HG03135 (cell line): ENCODE measurements around the gene SLC22A4.
A peak's percentile ranks its signal among the peaks of the same experiment; 100 is the strongest.

Experiments used
- ATAC-seq: cut with Tn5 transposase; IDR thresholded peaks from one replicate; pipeline ENCODE4 v1.9.1; 2021; ENCODE audit warnings: mild to moderate bottlenecking, moderate library complexity; ENCODE audit not compliant: unreplicated experiment

Gene SLC22A4

DNA sequence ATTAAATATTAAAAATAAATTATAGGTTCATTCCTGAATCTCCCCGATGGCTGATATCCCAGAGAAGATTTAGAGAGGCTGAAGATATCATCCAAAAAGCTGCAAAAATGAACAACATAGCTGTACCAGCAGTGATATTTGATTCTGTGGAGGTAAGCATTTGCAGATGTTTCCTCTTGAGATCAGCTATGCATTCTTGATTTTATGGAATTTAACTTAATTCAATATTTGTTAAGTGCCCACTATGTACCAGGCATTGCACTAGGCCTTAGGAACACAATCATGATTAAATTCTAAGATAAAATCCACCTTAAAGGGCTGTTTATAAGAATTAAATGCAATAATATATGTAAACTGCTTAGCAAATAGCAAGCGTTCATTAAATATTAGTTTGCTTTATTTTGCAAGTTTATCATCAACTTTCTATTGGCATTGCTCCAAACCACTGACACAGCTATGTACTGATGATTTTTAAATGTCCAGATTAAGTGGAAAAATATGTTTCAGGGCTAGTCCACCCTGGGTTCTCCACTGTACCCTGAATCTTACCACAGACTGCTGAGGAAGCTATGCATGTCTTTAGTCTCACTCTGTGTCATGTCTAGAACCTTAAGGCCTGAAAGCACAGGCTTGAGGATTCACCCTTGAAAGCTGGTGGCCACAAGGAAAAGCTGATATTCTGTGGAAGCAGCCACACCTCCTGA lies 33.2 kb downstream of the SLC22A4 start:
- ATAC-seq: no peak

- ATAC-seq: no peak
Measured at GRCh38 chr5:132334812-132335211, 40.6 kb downstream of the SLC22A4 start.

DNA sequence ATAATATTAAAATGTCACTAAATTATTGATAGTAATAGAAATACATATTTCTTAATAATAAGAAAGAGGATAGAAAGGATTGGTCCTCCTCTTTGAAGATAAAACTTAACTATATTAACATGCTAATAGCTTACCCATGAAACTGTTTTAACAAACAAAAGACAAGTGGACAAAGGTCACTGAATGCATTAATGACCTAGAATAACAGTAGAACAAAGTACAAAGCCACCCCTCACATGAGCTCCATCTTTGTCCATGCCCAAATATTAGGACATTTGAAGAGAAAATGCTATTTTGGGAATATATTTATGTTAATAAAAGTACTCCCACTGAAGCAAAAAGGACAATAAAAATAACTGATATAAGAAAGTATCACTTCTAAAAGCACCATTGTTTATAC lies 41.2 kb downstream of the SLC22A4 start:
- no peak for ATAC-seq

DNA sequence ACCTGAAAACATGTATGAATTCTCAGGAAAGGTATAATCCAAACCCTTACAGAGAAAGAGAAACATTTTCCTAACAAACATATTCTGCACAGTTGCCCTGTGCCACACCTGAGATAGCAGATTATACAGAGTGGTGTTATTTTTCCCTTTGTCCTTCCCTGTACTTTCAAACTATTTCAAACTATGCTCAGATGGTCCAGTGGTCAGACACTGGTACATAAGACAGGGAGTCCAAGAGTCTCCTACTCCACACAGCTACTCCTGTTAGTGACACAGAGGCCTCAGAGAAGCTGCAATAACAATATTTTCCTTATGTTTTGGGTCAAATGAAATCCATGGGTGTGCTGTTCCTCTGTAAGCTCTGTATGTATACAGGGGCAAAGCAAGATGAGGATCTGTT lies 45.3 kb downstream of the SLC22A4 start:
- no peak for ATAC-seq

DNA sequence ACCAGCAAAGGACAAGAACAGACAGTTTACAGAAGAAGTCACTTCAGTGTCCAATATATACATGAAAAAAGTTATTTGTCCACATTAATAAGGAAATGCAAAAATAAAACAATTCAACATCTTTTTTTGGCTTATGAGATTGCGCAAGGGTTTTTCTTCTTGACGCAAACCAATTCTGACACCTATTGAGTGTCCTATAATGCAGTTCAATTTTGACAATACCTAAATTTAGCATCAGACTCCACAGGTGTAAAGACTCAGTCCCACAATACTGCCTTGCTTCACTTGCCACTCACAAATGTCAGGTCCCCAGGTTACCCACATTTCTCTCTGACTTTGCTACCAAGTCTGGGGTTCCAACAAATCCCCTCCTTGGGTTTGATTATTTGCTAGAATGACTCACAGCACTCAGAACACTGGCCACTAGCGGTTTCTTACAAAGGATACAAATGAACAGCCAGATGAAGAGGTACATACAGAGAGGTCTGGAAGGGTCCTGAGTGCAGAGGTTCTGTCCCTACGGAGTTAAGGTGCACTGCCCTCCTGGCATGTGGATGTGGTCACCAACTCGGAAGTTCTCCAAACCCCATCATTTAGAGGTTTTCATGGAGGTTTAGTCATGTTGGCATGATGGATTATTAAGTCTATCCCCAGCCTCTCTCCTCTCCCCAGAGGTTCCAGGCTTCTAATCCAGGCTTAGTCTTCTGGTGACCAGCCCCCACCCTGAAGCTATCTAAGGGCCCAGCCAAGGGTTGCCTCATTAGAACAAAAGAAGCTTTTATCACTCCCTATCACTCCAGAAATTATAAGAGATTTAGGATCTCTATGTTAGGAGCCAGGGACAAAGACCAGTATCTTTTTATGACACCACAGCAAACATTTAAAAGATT lies 48.3 kb downstream of the SLC22A4 start:
- no peak for ATAC-seq

DNA sequence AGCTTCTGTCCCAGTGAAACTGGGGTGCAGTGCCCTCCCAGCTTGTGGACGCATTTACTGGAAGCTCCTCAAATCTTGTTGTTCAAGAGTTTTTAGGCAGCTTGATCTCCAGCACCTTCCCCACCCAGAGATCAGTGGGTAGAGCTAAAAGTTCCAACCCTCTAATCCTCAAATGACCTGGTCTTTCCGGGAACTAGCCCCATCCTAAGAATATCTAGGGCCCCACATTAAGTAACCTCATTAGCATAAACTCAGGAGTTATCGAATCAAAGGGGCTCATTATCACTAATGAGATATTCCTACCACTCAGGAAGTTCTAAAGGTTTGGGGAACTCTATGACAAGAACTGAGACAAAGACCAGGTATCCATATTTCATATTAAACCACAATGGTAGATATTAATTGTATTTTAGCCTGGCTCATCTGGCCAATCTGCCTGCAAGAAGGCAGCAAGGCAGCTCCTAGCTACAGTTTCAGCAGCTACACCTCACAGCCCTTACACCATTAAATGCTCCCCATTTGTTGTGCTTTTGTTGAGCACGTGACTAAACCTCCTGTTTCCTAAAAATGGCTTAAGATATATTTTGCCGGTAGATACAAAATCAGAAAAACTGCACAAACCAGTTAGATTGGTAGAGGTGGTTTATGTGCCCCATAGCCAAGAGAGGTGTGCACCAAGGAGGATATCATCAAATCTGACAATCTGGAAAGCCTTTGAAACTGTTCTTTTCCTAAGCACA lies 50.8 kb downstream of the SLC22A4 start:
- no peak for ATAC-seq

- no peak for ATAC-seq
Measured at GRCh38 chr5:132353486-132353995, 59.3 kb downstream of the SLC22A4 start.

DNA sequence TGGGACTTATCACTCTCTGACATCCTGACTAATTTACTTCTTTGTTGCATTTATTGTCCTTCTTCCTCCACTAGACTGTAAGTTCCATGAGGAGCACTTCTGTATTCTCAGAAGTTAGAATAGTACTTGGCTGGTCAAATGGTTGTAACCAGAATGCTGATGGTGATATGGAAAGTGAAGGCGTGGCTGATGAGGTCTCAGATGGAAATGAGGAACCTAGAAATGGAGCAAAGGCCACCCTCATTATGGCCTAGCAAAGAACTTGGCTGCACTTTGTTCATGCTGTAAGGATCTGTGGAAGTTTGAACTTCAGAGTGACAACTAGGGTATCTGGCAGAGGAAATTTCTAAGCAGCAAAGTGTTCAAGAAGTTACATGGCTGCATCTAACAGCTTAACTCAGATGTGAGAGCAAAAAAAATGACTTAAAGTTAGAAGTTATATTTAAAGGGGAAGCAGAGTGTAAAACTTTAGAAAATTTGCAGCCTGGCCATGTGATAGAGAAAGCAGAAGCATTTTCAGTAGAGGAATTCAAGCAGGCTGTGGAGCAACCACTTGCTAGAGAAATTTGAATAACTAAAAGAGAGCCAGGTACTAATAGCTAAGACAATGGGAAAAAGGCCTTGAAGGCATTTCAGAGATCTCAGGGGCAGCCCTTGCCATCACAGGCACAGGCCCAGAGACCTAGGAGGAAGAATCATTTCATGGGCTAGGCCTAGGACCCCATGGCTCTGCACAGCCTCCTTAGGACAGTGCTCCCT lies 60.4 kb downstream of the SLC22A4 start:
- no peak for ATAC-seq

- ATAC-seq: no peak
Measured at GRCh38 chr5:132355140-132355765, 61.1 kb downstream of the SLC22A4 start.

DNA sequence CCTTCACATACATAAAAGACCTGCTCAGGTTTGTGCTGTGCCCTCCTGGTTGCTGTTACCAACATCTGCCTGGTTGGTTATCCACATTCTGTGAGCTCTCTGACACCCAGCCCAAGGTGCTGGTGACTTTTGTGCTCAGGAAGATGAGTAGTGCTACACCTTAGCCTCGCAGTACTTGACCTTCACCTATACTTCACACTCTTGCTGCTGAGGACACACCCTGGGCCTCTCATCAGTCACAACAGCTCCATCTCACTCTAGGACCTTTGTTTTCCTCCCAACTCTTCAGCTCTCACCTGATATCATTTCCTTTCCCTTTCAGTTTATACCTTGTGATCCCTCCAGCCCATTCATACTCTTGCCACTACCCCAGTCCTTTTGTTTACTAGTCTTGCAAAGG lies 64.6 kb downstream of the SLC22A4 start:
- no peak for ATAC-seq

- ATAC-seq: no peak
Measured at GRCh38 chr5:132362086-132362485, 67.9 kb downstream of the SLC22A4 start.

GRCh38 chr5:132363431-132364112 lies 69.4 kb downstream of the SLC22A4 start:
- no peak for ATAC-seq

GRCh38 chr5:132364319-132364718 lies 70.1 kb downstream of the SLC22A4 start:
- no peak for ATAC-seq

GRCh38 chr5:132365213-132365612 lies 71.0 kb downstream of the SLC22A4 start:
- ATAC-seq: no peak

- ATAC-seq: no peak
Measured at GRCh38 chr5:132368186-132368585, 74.0 kb downstream of the SLC22A4 start.

DNA sequence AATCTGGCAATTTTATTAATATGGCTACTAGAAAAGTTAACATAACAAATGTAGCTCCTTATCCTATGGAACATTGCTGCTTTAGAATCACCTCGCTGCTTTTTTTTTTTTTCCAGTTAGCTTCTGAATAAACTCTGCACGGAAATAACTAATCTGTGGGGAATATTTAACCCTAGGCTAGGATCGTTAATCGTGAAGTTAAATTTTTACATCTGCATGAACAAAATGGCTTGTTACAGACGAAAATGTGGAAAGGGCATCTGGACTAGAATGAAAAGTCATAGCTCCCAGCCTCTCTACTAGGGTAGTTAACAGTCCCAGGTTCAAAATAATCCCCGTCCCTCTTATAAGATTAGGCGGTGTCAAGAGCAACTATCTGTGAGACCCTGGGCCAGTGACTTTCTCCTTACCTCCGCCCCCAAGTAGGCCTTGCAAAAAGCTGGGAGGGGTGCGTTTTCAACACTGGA lies 74.8 kb downstream of the SLC22A4 start:
- peak; percentile 4 for ATAC-seq

GRCh38 chr5:132369474-132370180 lies 75.4 kb downstream of the SLC22A4 start, which contains the start of gene SLC22A5:
Gene SLC22A5, plus strand, starts transcription at chr5:132369710. Its CDS starts 263 bp downstream, at chr5:132369973.
- ATAC-seq: peak; percentile 88

GRCh38 chr5:132370181-132370970 lies 76.2 kb downstream of the SLC22A4 start:
- no peak for ATAC-seq
